ENCODE data around the gene GPR132. TPM values are rescaled to one million over a fixed set of nuclear protein-coding genes. Genes with fewer than 3 reads are reported as not detected.
A peak's percentile ranks its signal among the peaks of the same experiment; 100 is the strongest.

GPR132 gene
- polyA plus RNA-seq, 1 donor (not counting 4 experiments of a cell fraction or from before 2014, with no cell fraction given), result not detected

DNA sequence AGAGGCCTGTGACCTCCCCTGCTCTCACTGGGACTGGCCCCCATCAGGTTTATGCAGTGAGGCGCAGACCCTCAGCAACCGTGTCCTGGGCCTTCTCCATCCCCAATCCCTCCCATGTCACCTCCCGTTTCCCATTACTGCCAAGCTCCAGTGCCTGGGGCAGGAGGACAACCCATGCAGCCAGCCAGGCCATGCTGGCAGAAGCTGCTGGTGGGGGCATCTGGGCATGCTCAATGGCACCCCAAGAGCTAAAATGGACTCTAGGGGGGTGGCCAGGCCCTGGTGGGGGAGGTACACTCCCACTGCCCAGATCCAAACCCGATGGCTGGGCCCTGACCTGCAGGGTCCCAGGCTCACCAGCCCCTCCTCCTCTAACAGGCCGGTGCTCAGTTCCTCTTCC, 20.5 kb upstream of the GPR132 start:
- H3K9me1 ChIP-seq (ENCODE audit: control insufficient read depth, extremely low read depth, insufficient read depth, low read length), result no peaks in the 10 kb centered on the region
- H4K20me1 ChIP-seq (ENCODE audit: control insufficient read depth, extremely low read depth, insufficient read depth, low read length), result no peaks in the 10 kb centered on the region
- no peak overlapping the region for H3K27ac ChIP-seq (ENCODE audit: control insufficient read depth, insufficient read depth, low read length)
- FAIRE-seq (no peak), DNase-seq (ENCODE audit: low read depth, low spot score) (no peak)
- H3K79me2 ChIP-seq (ENCODE audit: control insufficient read depth, insufficient read depth, low read length), result no peaks in the 10 kb centered on the region
- H3K9me3 ChIP-seq (ENCODE audit: control insufficient read depth, low read depth, low read length), result no peaks in the 10 kb centered on the region
- TF ChIP-seq EZH2 (IDR thresholded peaks at IDR 0.05; ENCODE audit: low read length), result no peak
- TF ChIP-seq, protein P1, sequence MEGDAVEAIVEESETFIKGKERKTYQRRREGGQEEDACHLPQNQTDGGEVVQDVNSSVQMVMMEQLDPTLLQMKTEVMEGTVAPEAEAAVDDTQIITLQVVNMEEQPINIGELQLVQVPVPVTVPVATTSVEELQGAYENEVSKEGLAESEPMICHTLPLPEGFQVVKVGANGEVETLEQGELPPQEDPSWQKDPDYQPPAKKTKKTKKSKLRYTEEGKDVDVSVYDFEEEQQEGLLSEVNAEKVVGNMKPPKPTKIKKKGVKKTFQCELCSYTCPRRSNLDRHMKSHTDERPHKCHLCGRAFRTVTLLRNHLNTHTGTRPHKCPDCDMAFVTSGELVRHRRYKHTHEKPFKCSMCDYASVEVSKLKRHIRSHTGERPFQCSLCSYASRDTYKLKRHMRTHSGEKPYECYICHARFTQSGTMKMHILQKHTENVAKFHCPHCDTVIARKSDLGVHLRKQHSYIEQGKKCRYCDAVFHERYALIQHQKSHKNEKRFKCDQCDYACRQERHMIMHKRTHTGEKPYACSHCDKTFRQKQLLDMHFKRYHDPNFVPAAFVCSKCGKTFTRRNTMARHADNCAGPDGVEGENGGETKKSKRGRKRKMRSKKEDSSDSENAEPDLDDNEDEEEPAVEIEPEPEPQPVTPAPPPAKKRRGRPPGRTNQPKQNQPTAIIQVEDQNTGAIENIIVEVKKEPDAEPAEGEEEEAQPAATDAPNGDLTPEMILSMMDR (optimal IDR thresholded peaks at IDR 0.05 in 1 of 3, IDR thresholded peaks at IDR 0.05 in 1 of 3, conservative IDR thresholded peaks at IDR 0.05 in 1 of 3; ENCODE audit: extremely low read depth in 1 of 3, insufficient read depth in 2 of 3, low read length in 3 of 3), result no peak
- H2AFZ ChIP-seq (ENCODE audit: control insufficient read depth, low read length), result no peak overlapping the region
- H3K27me3 ChIP-seq (ENCODE audit: control insufficient read depth, extremely low read depth, insufficient read depth, low read length), result peaks cover 15% of the 10 kb centered on the region
- H3K4me2 ChIP-seq (ENCODE audit: control insufficient read depth, extremely low read depth, insufficient read depth, low read depth, low read length), result peak overlapping the region; percentile 74
- dilution Hi-C loops (cut with MboI; ENCODE audit: extremely low pct_ligation_motif_present, low sequenced_read_pairs), result no loop called here
- H3K4me3 ChIP-seq (ENCODE audit: control insufficient read depth in 2 of 3, extremely low read depth in 1 of 3, insufficient read depth in 2 of 3, low read depth in 1 of 3, low read length in 3 of 3), result no peak overlapping the region
- H3K4me1 ChIP-seq (ENCODE audit: control insufficient read depth, extremely low read depth, insufficient read depth, low read length), result peaks cover 20% of the 10 kb centered on the region
- no peaks in the 10 kb centered on the region for H3K36me3 ChIP-seq (ENCODE audit: control insufficient read depth in 2 of 2, extremely low read depth in 1 of 2, insufficient read depth in 2 of 2, low read length in 2 of 2)
- H3K9ac ChIP-seq (ENCODE audit: control insufficient read depth, extremely low read depth, insufficient read depth, low read length), result no peak overlapping the region

DNA sequence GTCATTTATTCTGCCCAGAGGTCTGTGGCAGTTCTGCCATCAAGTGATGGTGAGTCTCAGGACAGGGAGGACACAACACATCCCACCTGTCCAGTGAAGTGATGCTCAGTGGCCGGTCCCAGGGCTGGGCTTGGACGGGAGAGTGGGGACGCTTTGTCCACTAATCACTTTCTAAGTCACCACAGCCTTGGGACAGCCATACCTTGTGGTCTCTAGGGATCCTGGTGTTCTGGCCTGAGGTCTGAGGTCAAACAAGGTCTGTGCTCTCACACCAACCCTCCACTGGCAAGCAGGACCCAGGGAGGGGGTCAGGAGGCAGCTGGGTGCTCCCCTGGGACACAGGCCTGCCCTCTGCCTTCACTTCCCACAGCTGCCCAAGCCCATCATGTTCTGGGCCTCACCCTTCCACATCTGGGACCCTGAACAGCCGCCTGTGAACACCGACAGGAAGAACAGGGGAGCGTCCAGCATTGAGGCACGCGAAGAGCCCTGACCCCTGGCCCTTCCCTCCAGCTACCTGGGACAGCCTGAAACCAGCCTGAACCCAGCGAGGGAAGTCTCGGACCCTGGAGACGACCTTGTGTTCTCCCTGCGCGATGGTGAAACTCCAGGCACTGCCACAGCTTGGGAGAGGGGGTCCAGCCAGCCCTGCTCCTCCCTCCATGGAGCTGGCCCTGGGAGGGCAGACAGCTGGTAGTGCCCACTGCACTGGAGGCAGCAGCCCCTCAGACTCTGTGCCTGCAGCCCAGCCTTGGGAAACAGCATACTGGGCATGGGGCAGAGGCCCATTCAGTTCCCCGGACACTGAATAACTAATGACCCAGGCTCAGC, 19.7 kb upstream of the GPR132 start:
- dilution Hi-C loops (cut with MboI; ENCODE audit: extremely low pct_ligation_motif_present, low sequenced_read_pairs), result no loop called here
- Histone ChIP-seq H3K9ac (ENCODE audit: control insufficient read depth, extremely low read depth, insufficient read depth, low read length) (no peak overlapping the region), H4K20me1 (ENCODE audit: control insufficient read depth, extremely low read depth, insufficient read depth, low read length) (no peaks in the 10 kb centered on the region), H3K27me3 (ENCODE audit: control insufficient read depth, extremely low read depth, insufficient read depth, low read length) (peaks cover 20% of the 10 kb centered on the region), H3K79me2 (ENCODE audit: control insufficient read depth, insufficient read depth, low read length) (no peaks in the 10 kb centered on the region), H3K9me3 (ENCODE audit: control insufficient read depth, low read depth, low read length) (no peaks in the 10 kb centered on the region), H2AFZ (ENCODE audit: control insufficient read depth, low read length) (no peak overlapping the region), H3K9me1 (ENCODE audit: control insufficient read depth, extremely low read depth, insufficient read depth, low read length) (no peaks in the 10 kb centered on the region), H3K27ac (ENCODE audit: control insufficient read depth, insufficient read depth, low read length) (no peak overlapping the region), H3K4me3 (ENCODE audit: control insufficient read depth in 2 of 3, extremely low read depth in 1 of 3, insufficient read depth in 2 of 3, low read depth in 1 of 3, low read length in 3 of 3) (no peak overlapping the region), H3K4me1 (ENCODE audit: control insufficient read depth, extremely low read depth, insufficient read depth, low read length) (peaks cover 18% of the 10 kb centered on the region), H3K36me3 (ENCODE audit: control insufficient read depth in 2 of 2, extremely low read depth in 1 of 2, insufficient read depth in 2 of 2, low read length in 2 of 2) (no peaks in the 10 kb centered on the region), H3K4me2 (ENCODE audit: control insufficient read depth, extremely low read depth, insufficient read depth, low read depth, low read length) (no peak overlapping the region)
- FAIRE-seq, result no peak
- TF ChIP-seq EZH2 (IDR thresholded peaks at IDR 0.05; ENCODE audit: low read length), result no peak
- TF ChIP-seq, protein P1 (optimal IDR thresholded peaks at IDR 0.05 in 1 of 3, IDR thresholded peaks at IDR 0.05 in 1 of 3, conservative IDR thresholded peaks at IDR 0.05 in 1 of 3; ENCODE audit: extremely low read depth in 1 of 3, insufficient read depth in 2 of 3, low read length in 3 of 3), result no peak
- DNase-seq (ENCODE audit: low read depth, low spot score), result no peak
